OCI-LY7 (cell line): ENCODE measurements around the gene RNF20. TPM values are rescaled to one million over a fixed set of nuclear protein-coding genes. Genes with fewer than 3 reads are reported as not detected.

ENCODE experiments used
- BruUV-seq: library from RNA; stranded (reverse); fragments of 400-500 nt; replicated peaks from 2 replicates; lab custom pipeline; 2021; lab: Mats Ljungman, UMichigan
- CTCF ChIA-PET: fragments of 300-600 bp; sonication (Branson Sonifier 250); formaldehyde crosslinking; loops from one replicate; lab custom pipeline; 2022; ENCODE audit warnings: antibody characterized with exemption; ENCODE audit not compliant: unreplicated experiment; lab: Charles Lee
- POLR2A ChIA-PET: fragments of 300-600 bp; sonication (Branson Sonifier 250); formaldehyde crosslinking; loops from one replicate; lab custom pipeline; 2022; ENCODE audit warnings: antibody characterized with exemption; lab: Charles Lee
- DNase-seq: peaks from one replicate; pipeline ENCODE4 v3.0.0-alpha.2; 2015; ENCODE audit warnings: low spot score
- H2AFZ ChIP-seq: fragments of 200-600 bp; sonication (generic), shearing (Covaris generic); 2 replicates; pipeline ENCODE4 v1.6.1; 2014; ENCODE audit warnings: mild to moderate bottlenecking, antibody characterized with exemption, low read length, moderate library complexity
- H3K27ac ChIP-seq: fragments of 200-600 bp; sonication (generic); 2 replicates; pipeline ENCODE4 v1.5.1; 2014; ENCODE audit warnings: mixed run types, low read depth, mild to moderate bottlenecking, moderate library complexity, low read length, inconsistent platforms; ENCODE audit not compliant: poor library complexity, severe bottlenecking
- H3K36me3 ChIP-seq: fragments of 200-600 bp; sonication (generic); 2 replicates; pipeline ENCODE4 v1.6.1; 2014; ENCODE audit warnings: mild to moderate bottlenecking, antibody characterized with exemption, low read length, moderate library complexity, mixed read lengths; ENCODE audit not compliant: insufficient read depth
- H3K4me1 ChIP-seq: fragments of 200-600 bp; sonication (generic); 2 replicates; pipeline ENCODE4 v1.5.1; 2014; ENCODE audit warnings: mild to moderate bottlenecking, low read length; ENCODE audit not compliant: insufficient read depth, poor library complexity, severe bottlenecking
- H3K4me2 ChIP-seq: fragments of 200-600 bp; sonication (generic); 2 replicates; pipeline ENCODE4 v1.6.1; 2014; ENCODE audit warnings: mild to moderate bottlenecking, low read length
- H3K4me3 ChIP-seq: fragments of 200-600 bp; sonication (generic); 2 replicates; pipeline ENCODE4 v1.5.1; 2014; ENCODE audit warnings: mild to moderate bottlenecking, low read depth, low read length; ENCODE audit not compliant: poor library complexity, severe bottlenecking
- H3K79me2 ChIP-seq: fragments of 200-600 bp; sonication (generic); 2 replicates; pipeline ENCODE4 v1.6.1; 2016; ENCODE audit warnings: low read depth, mild to moderate bottlenecking, low read length, moderate library complexity, mixed read lengths; ENCODE audit not compliant: insufficient read depth
- H3K9me2 ChIP-seq: fragments of 200-600 bp; sonication (generic); 2 replicates; pipeline ENCODE4 v1.6.1; 2016; ENCODE audit warnings: mild to moderate bottlenecking, low read length, mixed read lengths; ENCODE audit not compliant: insufficient read depth
- H3K9me3 ChIP-seq: fragments of 200-600 bp; sonication (generic); 2 replicates; pipeline ENCODE4 v1.6.1; 2014; ENCODE audit warnings: mild to moderate bottlenecking, mixed run types, low read length, mixed read lengths
- H4K20me1 ChIP-seq: fragments of 200-600 bp; sonication (generic); 2 replicates; pipeline ENCODE4 v1.6.1; 2014; ENCODE audit warnings: mild to moderate bottlenecking, antibody characterized with exemption, low read length, moderate library complexity, mixed read lengths; ENCODE audit not compliant: insufficient read depth
- CTCF ChIP-seq: fragments of 200-600 bp; sonication (generic); conservative IDR thresholded peaks from 2 replicates; pipeline ENCODE4 v1.5.1; 2014; ENCODE audit warnings: mild to moderate bottlenecking, antibody characterized with exemption, low read length, moderate library complexity, mixed read lengths
- EZH2phosphoT487 ChIP-seq: fragments of 200-600 bp; sonication (generic); IDR thresholded peaks from 2 replicates; pipeline ENCODE4 v1.6.1; 2018; ENCODE audit warnings: low read depth, borderline replicate concordance, mild to moderate bottlenecking, mixed run types, antibody characterized with exemption, low read length, moderate library complexity, mixed read lengths
- intact Hi-C: fragments of 100-400 bp; cut with micrococcal nuclease; formaldehyde crosslinking; loops from one replicate; pipeline ENCODE4 v1.10.0; 2022; ENCODE audit not compliant: unreplicated experiment
- total RNA-seq, 2 experiments: library from RNA; depleted of rRNA in 1 of 2; stranded (reverse); fragments of >200 nt in 1 of 2; shearing (Covaris generic) in 1 of 2; gene quantifications; 2 replicates each; pipeline ENCODE4 v1.2.3, GENCODE V29; 2014 to 2022

The RNF20 gene
- total RNA-seq, 2 experiments from 2014 or later, result 13.5 to 43.5 TPM

GRCh38 chr9:101485924-101486692 is 47.5 kb upstream of the RNF20 start:
- no TSS peak for BruUV-seq
- no peaks in the 10 kb centered on the region for H3K9me3 ChIP-seq
- CTCF ChIA-PET, result no interaction called here

DNA sequence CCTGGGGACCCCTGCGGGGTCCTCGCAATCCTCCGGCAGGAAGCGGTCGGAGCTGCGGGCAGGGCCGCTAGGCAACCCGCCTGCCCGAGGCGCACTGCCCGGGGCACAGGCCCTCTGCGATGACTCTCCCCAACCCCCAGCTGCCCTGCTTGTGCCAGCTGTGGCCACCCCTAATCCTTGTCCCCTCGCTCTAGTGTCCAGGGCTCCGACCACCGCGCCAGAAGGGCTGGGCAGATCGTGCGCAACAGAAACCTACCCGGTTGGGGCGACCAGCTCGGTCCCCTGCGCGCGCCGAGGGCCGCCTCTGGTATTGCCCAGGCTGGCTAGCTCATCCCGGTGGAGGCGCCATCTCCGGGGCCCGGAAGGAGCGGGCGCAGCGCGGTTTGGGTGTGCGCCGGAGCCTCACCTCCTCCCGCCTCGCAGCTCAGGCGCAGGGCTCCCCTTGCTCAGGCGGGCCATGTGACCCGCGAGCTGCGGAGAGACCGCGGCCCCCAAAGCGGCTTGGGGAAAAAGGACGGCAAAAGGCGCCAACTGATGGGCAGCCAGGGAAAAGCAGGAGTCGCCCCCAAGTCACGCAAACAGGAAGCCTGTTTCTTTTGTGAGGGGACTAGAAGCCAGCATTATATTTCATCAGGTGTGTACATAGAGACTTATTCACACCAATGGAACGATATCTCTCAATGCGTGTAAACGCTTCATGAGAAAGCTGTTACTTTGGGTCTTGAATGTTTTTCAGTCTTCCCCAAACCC is 46.8 kb upstream of the RNF20 start:
- intact Hi-C loops, result no loop called here
- H3K4me3 ChIP-seq, result no peak overlapping the region
- no peak overlapping the region for H3K27ac ChIP-seq
- no peaks in the 10 kb centered on the region for H3K79me2 ChIP-seq
- no peaks in the 10 kb centered on the region for H3K4me1 ChIP-seq
- DNase-seq, result no peak
- POLR2A ChIA-PET, result interaction anchor here (0.6 kb wide), 1 partner anchor 16 kb away, joined by 5 read pairs; no protein-coding TSS in a partner anchor
- CTCF ChIA-PET, result no interaction called here
- no peaks in the 10 kb centered on the region for H3K9me3 ChIP-seq
- no peaks in the 10 kb centered on the region for H3K36me3 ChIP-seq
- H4K20me1 ChIP-seq, result no peaks in the 10 kb centered on the region
- no peak overlapping the region for H2AFZ ChIP-seq
- no peaks in the 10 kb centered on the region for H3K9me2 ChIP-seq
- no peak for TF ChIP-seq CTCF
- TF ChIP-seq EZH2phosphoT487, result no peak
- H3K4me2 ChIP-seq, result no peak overlapping the region
- no TSS peak for BruUV-seq

More at GRCh38 chr9:101485924-101486692, 47.5 kb upstream of the RNF20 start:
- Histone ChIP-seq H3K9me2 (no peaks in the 10 kb centered on the region), H3K27ac (no peak overlapping the region), H3K4me1 (no peaks in the 10 kb centered on the region), H3K79me2 (no peaks in the 10 kb centered on the region), H4K20me1 (no peaks in the 10 kb centered on the region), H3K4me2 (no peak overlapping the region), H3K36me3 (no peaks in the 10 kb centered on the region), H3K4me3 (no peak overlapping the region), H2AFZ (no peak overlapping the region)
- no peak for TF ChIP-seq EZH2phosphoT487
- no peak for TF ChIP-seq CTCF
- DNase-seq, result no peak
- intact Hi-C loops, result no loop called here
- POLR2A ChIA-PET, result interaction anchor here (0.6 kb wide), 1 partner anchor 15 kb away, joined by 5 read pairs; no protein-coding TSS in a partner anchor
